Adrenal gland (tissue), 12 donors: Measurements from ENCODE around the gene SLC38A1. TPM values are rescaled to one million over a fixed set of nuclear protein-coding genes. Genes with fewer than 3 reads are reported as not detected.

Experiments used
- DNase-seq, 7 donors: peaks; one replicate each; pipeline ENCODE4 v3.0.0-alpha.2; 2019 to 2020
- H3K27ac ChIP-seq, 5 donors: fragments of 200-600 bp; sonication (generic) in 4 of 5; 1 replicate in 3 of 5; 2 replicates in 2 of 5; pipeline versions ENCODE4 v1.5.1 to v1.8.0; 2016 to 2020; ENCODE audit warnings: mild to moderate bottlenecking in 1 of 5
- H3K27me3 ChIP-seq: fragments of 200-600 bp; 2 replicates; pipeline ENCODE4 v1.8.0; 2021
- H3K36me3 ChIP-seq, 2 donors: fragments of 200-600 bp; replicated peaks in 1 of 2; 1 replicate in 1 of 2; 2 replicates in 1 of 2; pipeline versions ENCODE4 v1.5.1 to v1.8.0; 2018 to 2022
- H3K4me1 ChIP-seq, 2 donors: fragments of 200-600 bp; replicated peaks in 1 of 2; 1 replicate in 1 of 2; 2 replicates in 1 of 2; pipeline versions ENCODE4 v1.5.1 to v1.8.0; 2018 to 2021
- H3K4me3 ChIP-seq, 4 donors: fragments of 200-600 bp; sonication (generic) in 3 of 4; one replicate each; pipeline ENCODE4 v1.5.1; 2016 to 2018
- H3K9me3 ChIP-seq, 3 donors: fragments of 200-600 bp; sonication (generic) in 1 of 3; replicated peaks in 1 of 3; 1 replicate in 2 of 3; 2 replicates in 1 of 3; pipeline versions ENCODE4 v1.5.1 to v1.8.0; 2016 to 2021
- POLR2A ChIP-seq, 2 donors: fragments of 450-650 bp; IDR thresholded peaks; one replicate each; pipeline ENCODE4 v1.6.1; 2017; ENCODE audit warnings: antibody characterized with exemption in 2 of 2, mild to moderate bottlenecking in 2 of 2, moderate library complexity in 1 of 2
- WGBS, 4 donors: extraction: QIAGEN DNeasy Blood & Tissue Kit in 2 of 4; methylation state at CpG; one replicate each; pipeline versions ENCODE4 v1.1.5 to v1.1.7; 2013 to 2017; 5-methylcytosine and 5-hydroxymethylcytosine counted together
- intact Hi-C, 2 donors: fragments of 100-400 bp; cut with DNase I; formaldehyde crosslinking; loops; one replicate each; pipeline versions ENCODE4 v1.14.1 to v1.15.0; 2022 to 2023
- polyA plus RNA-seq, 3 donors: library from polyadenylated mRNA; stranded (reverse); fragments of 200-250 nt in 2 of 3; fragments of 350-450 nt in 1 of 3; fragmentation: Illumina TruSeq in 1 of 3; extraction: RNeasy Lipid Tissue Mini Kit (QIAGEN cat#74804) in 1 of 3; gene quantifications; one replicate each; pipeline ENCODE4 v1.2.3, GENCODE V29; 2013 to 2014
- total RNA-seq, 9 donors: library from RNA; depleted of rRNA in 4 of 9; stranded (reverse); fragments of >200 nt in 4 of 9; fragments of 120-200 nt in 1 of 9; fragmentation: NEBNext Ultra II Directional in 1 of 9; extraction: Animal tissue kit (Norgen Biotek cat#: 25700) in 1 of 9; gene quantifications; one replicate each; pipeline versions ENCODE4 v1.1.0 to v1.2.4, GENCODE V29; 2013 to 2023
- TF ChIP-seq, protein P1 (sequence below), 6 experiments: fragments of 450-650 bp in 4 of 6; fragments of 200-600 bp in 2 of 6; sonication (generic) in 1 of 6; IDR thresholded peaks; 1 replicate in 5 of 6; 2 replicates in 1 of 6; pipeline versions ENCODE4 v1.5.1 to v1.8.0; 2016 to 2021; ENCODE audit warnings: antibody characterized with exemption in 6 of 6, mild to moderate bottlenecking in 2 of 6, moderate library complexity in 1 of 6
- donor health status: healthy with polysubstance abuse.
- donor health status: Bipolar disorder and iron deficiency.
- donor health status: DM: yes; HTN: yes; CAD: no.
- donor health status: DM: no; HTN: no; CAD: no.
- donor health status: DM: no; HTN: no; CAD: no.
- donor health status: DM: yes; HTN: yes; CAD: no.

Gene SLC38A1
- total and polyA plus RNA-seq, 12 donors: 2.4 to 14.8 (median 6.1) TPM

DNA sequence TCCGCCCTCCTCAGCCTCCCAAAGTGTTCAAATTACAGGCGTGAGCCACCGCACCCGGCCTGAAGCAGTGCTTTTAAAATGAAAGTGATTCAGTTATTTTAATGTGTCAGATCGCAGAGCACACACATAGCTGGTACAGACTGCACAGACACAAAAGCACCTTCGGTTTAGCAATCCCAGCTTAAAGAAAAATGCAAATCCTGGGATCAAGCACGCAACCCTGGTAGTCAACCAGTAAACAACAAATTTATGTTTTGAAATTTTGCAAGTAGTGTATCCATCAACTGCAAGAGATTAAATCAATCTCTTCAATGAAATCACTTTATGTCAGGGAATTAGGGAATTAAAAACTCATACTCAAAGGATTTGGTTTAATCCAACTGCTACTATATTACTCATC, 28.4 kb downstream of the SLC38A1 start:
- no peaks in the 10 kb centered on the region for H3K27me3 ChIP-seq
- no peak overlapping the region for H3K4me3 ChIP-seq
- H3K9me3 ChIP-seq: no peaks in the 10 kb centered on the region
- intact Hi-C loops: no loop called here
- H3K27ac ChIP-seq: no peak overlapping the region
- H3K36me3 ChIP-seq: no peaks in the 10 kb centered on the region
- WGBS, 4 donors: 92 to 97% (median 95%) methylated on average over 7 of the region's 7 CpGs
- no peak for DNase-seq
- H3K4me1 ChIP-seq: no peaks in the 10 kb centered on the region
- TF ChIP-seq POLR2A (IDR thresholded peaks at IDR 0.05): no peak
- TF ChIP-seq, protein P1, sequence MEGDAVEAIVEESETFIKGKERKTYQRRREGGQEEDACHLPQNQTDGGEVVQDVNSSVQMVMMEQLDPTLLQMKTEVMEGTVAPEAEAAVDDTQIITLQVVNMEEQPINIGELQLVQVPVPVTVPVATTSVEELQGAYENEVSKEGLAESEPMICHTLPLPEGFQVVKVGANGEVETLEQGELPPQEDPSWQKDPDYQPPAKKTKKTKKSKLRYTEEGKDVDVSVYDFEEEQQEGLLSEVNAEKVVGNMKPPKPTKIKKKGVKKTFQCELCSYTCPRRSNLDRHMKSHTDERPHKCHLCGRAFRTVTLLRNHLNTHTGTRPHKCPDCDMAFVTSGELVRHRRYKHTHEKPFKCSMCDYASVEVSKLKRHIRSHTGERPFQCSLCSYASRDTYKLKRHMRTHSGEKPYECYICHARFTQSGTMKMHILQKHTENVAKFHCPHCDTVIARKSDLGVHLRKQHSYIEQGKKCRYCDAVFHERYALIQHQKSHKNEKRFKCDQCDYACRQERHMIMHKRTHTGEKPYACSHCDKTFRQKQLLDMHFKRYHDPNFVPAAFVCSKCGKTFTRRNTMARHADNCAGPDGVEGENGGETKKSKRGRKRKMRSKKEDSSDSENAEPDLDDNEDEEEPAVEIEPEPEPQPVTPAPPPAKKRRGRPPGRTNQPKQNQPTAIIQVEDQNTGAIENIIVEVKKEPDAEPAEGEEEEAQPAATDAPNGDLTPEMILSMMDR (IDR thresholded peaks at IDR 0.05): no peak

DNA sequence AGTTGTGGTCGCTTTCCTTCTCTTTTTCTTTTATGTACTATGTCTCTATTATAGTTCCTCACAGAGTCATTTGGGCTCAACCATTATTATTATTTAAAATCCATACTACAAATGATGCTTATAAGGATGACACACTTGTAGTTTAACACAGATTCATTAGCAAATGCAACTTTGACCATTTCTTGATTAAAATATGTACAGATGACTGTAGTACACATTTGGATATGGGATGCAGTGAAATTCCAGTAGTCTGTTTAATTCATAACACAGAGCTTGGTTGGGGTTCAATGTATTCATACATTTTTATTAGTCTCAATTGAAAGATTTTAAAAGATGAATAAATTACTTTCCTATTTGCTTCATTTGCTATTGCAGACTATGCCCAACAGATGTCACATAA, 30.0 kb downstream of the SLC38A1 start:
- Histone ChIP-seq H3K27ac (no peak overlapping the region), H3K27me3 (no peaks in the 10 kb centered on the region), H3K9me3 (no peaks in the 10 kb centered on the region), H3K4me3 (no peak overlapping the region), H3K36me3 (no peaks in the 10 kb centered on the region), H3K4me1 (no peaks in the 10 kb centered on the region)
- DNase-seq: no peak
- intact Hi-C loops: no loop called here
- TF ChIP-seq POLR2A (IDR thresholded peaks at IDR 0.05): no peak
- WGBS, 4 donors: 77 to 100% (median 85%) methylated on average over 1 of the region's 1 CpG

DNA sequence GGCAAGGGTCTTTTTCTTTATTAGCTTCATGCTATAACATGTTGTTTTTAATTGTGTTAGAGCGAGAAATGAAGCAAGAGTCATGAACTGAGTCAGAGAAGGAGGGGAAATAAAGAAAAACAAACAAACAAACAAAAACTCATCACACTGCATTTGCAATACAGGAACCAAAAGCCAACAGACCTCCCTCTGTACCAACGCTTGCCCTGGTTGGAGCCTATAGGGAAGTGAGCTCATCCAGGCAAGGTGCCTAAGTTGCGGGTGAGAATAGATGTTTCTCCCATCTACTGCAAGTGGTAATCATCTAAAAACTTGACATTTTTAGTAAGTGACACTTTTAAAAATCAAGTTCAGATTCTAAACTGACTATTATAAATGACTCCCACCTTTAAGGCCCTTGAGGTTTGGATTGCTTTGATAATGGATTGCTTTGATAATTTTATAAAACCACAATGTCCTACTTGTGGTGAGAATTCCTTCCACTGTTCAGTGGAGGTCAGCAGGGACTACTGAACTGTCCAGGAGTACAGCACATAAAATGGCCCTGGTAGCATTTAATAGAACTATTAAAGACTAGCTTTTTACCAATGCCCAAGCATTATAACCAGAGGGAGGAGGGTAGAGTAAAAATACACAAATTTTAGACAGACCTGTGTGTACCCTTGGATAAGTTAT, 31.3 kb downstream of the SLC38A1 start:
- TF ChIP-seq, protein P1 (IDR thresholded peaks at IDR 0.05): no peak
- TF ChIP-seq POLR2A (IDR thresholded peaks at IDR 0.05): no peak
- no peaks in the 10 kb centered on the region for H3K9me3 ChIP-seq
- no peaks in the 10 kb centered on the region for H3K36me3 ChIP-seq
- WGBS, 4 donors: 79 to 87% (median 83%) methylated on average over 3 of the region's 3 CpGs
- no peak for DNase-seq
- H3K27me3 ChIP-seq: no peaks in the 10 kb centered on the region
- no peak overlapping the region for H3K27ac ChIP-seq
- H3K4me1 ChIP-seq: no peaks in the 10 kb centered on the region
- intact Hi-C loops: no loop called here
- no peak overlapping the region for H3K4me3 ChIP-seq

DNA sequence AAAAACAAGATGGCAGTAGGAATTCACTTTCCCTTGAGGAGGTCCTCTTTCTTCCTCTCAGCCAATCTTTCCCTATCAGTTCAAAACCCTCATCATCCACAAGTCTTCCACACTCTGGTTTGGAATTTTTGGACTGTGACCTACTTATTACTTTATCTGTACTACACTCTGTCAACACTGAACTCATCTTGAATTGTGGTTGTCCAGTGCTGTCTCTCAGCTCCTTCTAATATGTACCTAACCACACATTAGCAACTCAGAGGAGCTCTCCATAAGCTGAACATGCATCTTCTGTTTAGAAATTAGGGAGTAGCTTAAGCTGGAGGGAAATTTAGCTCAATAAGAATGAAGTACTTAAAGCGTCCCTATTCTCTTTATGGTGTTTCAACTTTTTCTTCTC, 34.8 kb downstream of the SLC38A1 start:
- Histone ChIP-seq H3K27me3 (no peaks in the 10 kb centered on the region), H3K4me1 (no peaks in the 10 kb centered on the region), H3K36me3 (no peaks in the 10 kb centered on the region), H3K9me3 (no peaks in the 10 kb centered on the region), H3K27ac (no peak overlapping the region), H3K4me3 (no peak overlapping the region)
- TF ChIP-seq POLR2A (IDR thresholded peaks at IDR 0.05): no peak
- TF ChIP-seq, protein P1 (IDR thresholded peaks at IDR 0.05): no peak
- intact Hi-C loops: no loop called here
- no peak for DNase-seq
- WGBS, 4 donors: 94 to 100% (median 96%) methylated on average over 1 of the region's 1 CpG

DNA sequence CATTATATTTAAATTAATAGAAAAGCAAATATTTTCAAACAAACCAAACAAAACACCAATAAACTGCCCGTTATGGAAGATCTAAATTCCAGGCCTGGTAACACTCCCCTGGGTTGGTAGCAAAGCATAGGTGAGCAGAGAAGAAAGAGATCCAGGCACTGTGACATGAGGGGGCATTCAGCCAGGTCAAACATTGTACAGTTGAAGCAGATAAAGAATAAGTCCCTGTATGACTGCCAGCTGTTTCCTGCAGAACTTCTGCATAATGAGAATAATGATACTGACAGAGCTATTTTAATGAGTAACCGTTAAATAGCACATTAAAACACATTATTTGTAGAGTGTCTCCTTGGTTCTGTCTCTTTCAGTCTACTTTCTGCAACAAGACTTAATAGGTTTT, 35.4 kb downstream of the SLC38A1 start:
- intact Hi-C loops: no loop called here
- H3K9me3 ChIP-seq: no peaks in the 10 kb centered on the region
- H3K36me3 ChIP-seq: no peaks in the 10 kb centered on the region
- TF ChIP-seq POLR2A (IDR thresholded peaks at IDR 0.05): no peak
- TF ChIP-seq, protein P1 (IDR thresholded peaks at IDR 0.05): no peak
- 67 to 80% (median 72%) methylated on average over 2 of the region's 2 CpGs for WGBS, 4 donors
- H3K4me3 ChIP-seq: no peak overlapping the region
- no peak for DNase-seq
- H3K27me3 ChIP-seq: no peaks in the 10 kb centered on the region
- no peaks in the 10 kb centered on the region for H3K4me1 ChIP-seq
- H3K27ac ChIP-seq: no peak overlapping the region
